Trophoblast cell (in vitro differentiated cells and primary cell): Measurements from ENCODE around the gene ZNF133.

ENCODE experiments used
- DNase-seq, 2 donors: peaks; one replicate each; pipeline ENCODE4 v3.0.0-alpha.2; 2016
- H2AFZ ChIP-seq: 2 replicates; pipeline ENCODE4 v1.6.1; 2013; ENCODE audit warnings: low read length, moderate library complexity, mild to moderate bottlenecking; ENCODE audit not compliant: insufficient read depth, poor library complexity
- H2AK5ac ChIP-seq: 2 replicates; pipeline ENCODE4 v1.6.1; 2013; ENCODE audit warnings: mild to moderate bottlenecking, low read length
- H2BK120ac ChIP-seq: 2 replicates; pipeline ENCODE4 v1.6.1; 2013; ENCODE audit warnings: low read length, mild to moderate bottlenecking, moderate library complexity; ENCODE audit not compliant: insufficient read depth, poor library complexity
- H2BK12ac ChIP-seq: 2 replicates; pipeline ENCODE4 v1.6.1; 2013; ENCODE audit warnings: mild to moderate bottlenecking, low read length, moderate library complexity
- H2BK5ac ChIP-seq: 2 replicates; pipeline ENCODE4 v1.6.1; 2013; ENCODE audit warnings: low read length, low read depth, moderate library complexity, mild to moderate bottlenecking; ENCODE audit not compliant: poor library complexity
- H3K14ac ChIP-seq: 2 replicates; pipeline ENCODE4 v1.6.1; 2013; ENCODE audit warnings: mild to moderate bottlenecking, low read length
- H3K18ac ChIP-seq: 2 replicates; pipeline ENCODE4 v1.6.1; 2013; ENCODE audit warnings: mild to moderate bottlenecking, low read length
- H3K23ac ChIP-seq: 2 replicates; pipeline ENCODE4 v1.6.1; 2013; ENCODE audit warnings: low read length
- H3K27ac ChIP-seq: 2 replicates; pipeline ENCODE4 v1.5.1; 2013; ENCODE audit warnings: low read depth, mild to moderate bottlenecking, inconsistent platforms, low read length, moderate library complexity
- H3K27me3 ChIP-seq: 2 replicates; pipeline ENCODE4 v1.6.1; 2013; ENCODE audit warnings: inconsistent platforms, mild to moderate bottlenecking, low read length, moderate library complexity; ENCODE audit not compliant: insufficient read depth
- H3K36me3 ChIP-seq, 2 experiments: 1 replicate in 1 of 2; 2 replicates in 1 of 2; pipeline ENCODE4 v1.6.1; 2013; ENCODE audit warnings: low read length in 2 of 2, mild to moderate bottlenecking in 2 of 2, moderate library complexity in 1 of 2; ENCODE audit not compliant: insufficient read depth in 2 of 2, control insufficient read depth in 1 of 2
- H3K4ac ChIP-seq: 2 replicates; pipeline ENCODE4 v1.6.1; 2013; ENCODE audit warnings: low read depth, mild to moderate bottlenecking, low read length, moderate library complexity
- H3K4me1 ChIP-seq, 2 experiments: 1 replicate in 1 of 2; 2 replicates in 1 of 2; pipeline ENCODE4 v1.6.1; 2013; ENCODE audit warnings: low read length in 2 of 2, mild to moderate bottlenecking in 2 of 2, moderate library complexity in 1 of 2; ENCODE audit not compliant: insufficient read depth in 2 of 2, control insufficient read depth in 1 of 2
- H3K4me2 ChIP-seq: 2 replicates; pipeline ENCODE4 v1.6.1; 2013; ENCODE audit warnings: inconsistent platforms, mild to moderate bottlenecking, low read length, moderate library complexity
- H3K4me3 ChIP-seq: 2 replicates; pipeline ENCODE4 v1.5.1; 2013; ENCODE audit warnings: mild to moderate bottlenecking, low read depth, low read length, inconsistent platforms
- H3K79me1 ChIP-seq: one replicate; pipeline ENCODE4 v1.6.1; 2013; ENCODE audit warnings: low read length
- H3K79me2 ChIP-seq: 2 replicates; pipeline ENCODE4 v1.6.1; 2013; ENCODE audit warnings: low read length, mild to moderate bottlenecking; ENCODE audit not compliant: control insufficient read depth, insufficient read depth, poor library complexity
- H3K9ac ChIP-seq: 2 replicates; pipeline ENCODE4 v1.6.1; 2013; ENCODE audit warnings: mild to moderate bottlenecking, low read length
- H3K9me3 ChIP-seq: 2 replicates; pipeline ENCODE4 v1.6.1; 2013; ENCODE audit warnings: low read depth, mild to moderate bottlenecking, control low read depth, inconsistent platforms, low read length; ENCODE audit not compliant: insufficient read depth
- H4K12ac ChIP-seq: 2 replicates; pipeline ENCODE4 v1.6.1; 2013; ENCODE audit warnings: low read depth, mild to moderate bottlenecking, low read length, moderate library complexity
- H4K8ac ChIP-seq: 2 replicates; pipeline ENCODE4 v1.6.1; 2013; ENCODE audit warnings: low read depth, mild to moderate bottlenecking, low read length, moderate library complexity
- H4K91ac ChIP-seq: one replicate; pipeline ENCODE4 v1.6.1; 2013; ENCODE audit warnings: low read depth, mild to moderate bottlenecking, low read length, moderate library complexity
- WGBS: extraction: QIAGEN DNeasy Blood & Tissue Kit; methylation state at CpG from one replicate; pipeline ENCODE4 v1.1.7; 2013; ENCODE audit warnings: missing lambda C conversion rate; ENCODE audit not compliant: insufficient read length, insufficient coverage; ENCODE audit errors: extremely low coverage; 5-methylcytosine and 5-hydroxymethylcytosine counted together

The ZNF133 gene

GRCh38 chr20:18250217-18250616 lies 38.1 kb upstream of the ZNF133 start:
- Histone ChIP-seq H2BK120ac (no peak overlapping the region), H3K18ac (no peak overlapping the region), H3K79me1 (no peaks in the 10 kb centered on the region), H2BK12ac (no peak overlapping the region), H3K27ac (no peak overlapping the region), H3K4me3 (no peak overlapping the region), H4K91ac (no peak overlapping the region), H3K4me2 (no peak overlapping the region), H3K79me2 (no peaks in the 10 kb centered on the region), H3K9me3 (no peaks in the 10 kb centered on the region), H3K23ac (no peak overlapping the region), H3K4ac (no peak overlapping the region), H3K36me3 (no peaks in the 10 kb centered on the region), H3K27me3 (no peaks in the 10 kb centered on the region), H4K12ac (no peak overlapping the region), H2AK5ac (no peak overlapping the region), H4K8ac (no peak overlapping the region), H2BK5ac (no peak overlapping the region), H3K9ac (no peak overlapping the region), H2AFZ (no peak overlapping the region), H3K14ac (no peak overlapping the region), H3K4me1 (no peaks in the 10 kb centered on the region)
- WGBS = no CpG with 5 or more reads among the region's 3 CpGs
- DNase-seq = no peak

GRCh38 chr20:18252597-18253451 lies 35.5 kb upstream of the ZNF133 start:
- H3K18ac ChIP-seq = no peak overlapping the region
- no peak overlapping the region for H2AFZ ChIP-seq
- no peak overlapping the region for H3K9ac ChIP-seq
- no peak overlapping the region for H4K8ac ChIP-seq
- H3K23ac ChIP-seq = no peak overlapping the region
- H3K36me3 ChIP-seq = no peaks in the 10 kb centered on the region
- no peak for DNase-seq
- no peaks in the 10 kb centered on the region for H3K79me2 ChIP-seq
- no peak overlapping the region for H4K91ac ChIP-seq
- no peak overlapping the region for H4K12ac ChIP-seq
- H3K4ac ChIP-seq = no peak overlapping the region
- H2AK5ac ChIP-seq = no peak overlapping the region
- H3K4me3 ChIP-seq = no peak overlapping the region
- H3K14ac ChIP-seq = no peak overlapping the region
- H3K9me3 ChIP-seq = no peaks in the 10 kb centered on the region
- H2BK5ac ChIP-seq = no peak overlapping the region
- H3K27me3 ChIP-seq = no peaks in the 10 kb centered on the region
- no peak overlapping the region for H3K27ac ChIP-seq
- no peak overlapping the region for H2BK120ac ChIP-seq
- H3K4me2 ChIP-seq = no peak overlapping the region
- no peaks in the 10 kb centered on the region for H3K79me1 ChIP-seq
- no peak overlapping the region for H2BK12ac ChIP-seq
- WGBS = no CpG with 5 or more reads among the region's 20 CpGs
- H3K4me1 ChIP-seq = no peaks in the 10 kb centered on the region

GRCh38 chr20:18254615-18255014 lies 33.7 kb upstream of the ZNF133 start:
- no peaks in the 10 kb centered on the region for H3K79me2 ChIP-seq
- no peak overlapping the region for H4K91ac ChIP-seq
- no peak overlapping the region for H3K4me2 ChIP-seq
- no peak overlapping the region for H4K8ac ChIP-seq
- DNase-seq = no peak
- H3K14ac ChIP-seq = no peak overlapping the region
- no CpG with 5 or more reads among the region's 3 CpGs for WGBS
- H3K18ac ChIP-seq = no peak overlapping the region
- no peaks in the 10 kb centered on the region for H3K4me1 ChIP-seq
- no peak overlapping the region for H2BK120ac ChIP-seq
- no peak overlapping the region for H3K4ac ChIP-seq
- no peak overlapping the region for H3K4me3 ChIP-seq
- no peak overlapping the region for H2AFZ ChIP-seq
- no peak overlapping the region for H4K12ac ChIP-seq
- H2BK12ac ChIP-seq = no peak overlapping the region
- no peak overlapping the region for H3K27ac ChIP-seq
- H3K9ac ChIP-seq = no peak overlapping the region
- no peak overlapping the region for H2BK5ac ChIP-seq
- no peaks in the 10 kb centered on the region for H3K9me3 ChIP-seq
- H3K27me3 ChIP-seq = no peaks in the 10 kb centered on the region
- H2AK5ac ChIP-seq = no peak overlapping the region
- H3K23ac ChIP-seq = no peak overlapping the region
- H3K36me3 ChIP-seq = no peaks in the 10 kb centered on the region
- no peaks in the 10 kb centered on the region for H3K79me1 ChIP-seq

- Histone ChIP-seq H4K12ac (no peak overlapping the region), H2BK12ac (no peak overlapping the region), H3K27me3 (no peaks in the 10 kb centered on the region), H3K36me3 (no peaks in the 10 kb centered on the region), H3K27ac (no peak overlapping the region), H3K79me1 (no peaks in the 10 kb centered on the region), H4K8ac (no peak overlapping the region), H3K18ac (no peak overlapping the region), H2BK5ac (no peak overlapping the region), H2AFZ (no peak overlapping the region), H3K4me3 (no peak overlapping the region), H2BK120ac (no peak overlapping the region), H2AK5ac (no peak overlapping the region), H3K9me3 (no peaks in the 10 kb centered on the region), H3K9ac (no peak overlapping the region), H3K4me1 (no peaks in the 10 kb centered on the region), H4K91ac (no peak overlapping the region), H3K79me2 (no peaks in the 10 kb centered on the region), H3K14ac (no peak overlapping the region), H3K4ac (no peak overlapping the region), H3K4me2 (no peak overlapping the region), H3K23ac (no peak overlapping the region)
- no peak for DNase-seq
- WGBS = no CpG with 5 or more reads among the region's 1 CpG
These were observed 32.8 kb upstream of the ZNF133 start for GRCh38 chr20:18255526-18255925.
